Liver (tissue), 9 donors: Measurements from ENCODE around the gene DHCR7. TPM values are rescaled to one million over a fixed set of nuclear protein-coding genes. Genes with fewer than 3 reads are reported as not detected.

ENCODE experiments used
- DNase-seq: peaks from one replicate; pipeline ENCODE4 v3.0.0-alpha.2; 2017; ENCODE audit warnings: low spot score
- H3K27ac ChIP-seq, 2 donors: one replicate each; pipeline ENCODE4 v1.7.0; 2013; ENCODE audit warnings: inconsistent platforms in 2 of 2, low read length in 2 of 2, control low read depth in 1 of 2, low read depth in 1 of 2, mild to moderate bottlenecking in 1 of 2
- H3K27me3 ChIP-seq, 4 donors: one replicate each; pipeline versions ENCODE4 v1.6.1 to v1.7.0; 2013; ENCODE audit warnings: low read length in 3 of 4, inconsistent platforms in 1 of 4, mild to moderate bottlenecking in 1 of 4, moderate library complexity in 1 of 4; ENCODE audit not compliant: control insufficient read depth in 4 of 4, insufficient read depth in 4 of 4
- H3K36me3 ChIP-seq, 4 donors: one replicate each; pipeline versions ENCODE4 v1.6.1 to v1.7.0; 2013; ENCODE audit warnings: low read length in 3 of 4, mild to moderate bottlenecking in 3 of 4, low read depth in 1 of 4, moderate library complexity in 1 of 4; ENCODE audit not compliant: control insufficient read depth in 4 of 4, insufficient read depth in 3 of 4
- H3K4me1 ChIP-seq, 4 donors: one replicate each; pipeline versions ENCODE4 v1.6.1 to v1.7.0; 2013; ENCODE audit warnings: low read length in 3 of 4, mild to moderate bottlenecking in 3 of 4, moderate library complexity in 1 of 4; ENCODE audit not compliant: control insufficient read depth in 4 of 4, insufficient read depth in 4 of 4
- H3K4me3 ChIP-seq, 3 donors: one replicate each; pipeline versions ENCODE4 v1.6.1 to v1.7.0; 2013; ENCODE audit warnings: low read length in 3 of 3, control low read depth in 1 of 3, low read depth in 1 of 3, mild to moderate bottlenecking in 1 of 3
- H3K9ac ChIP-seq, 2 donors: one replicate each; pipeline ENCODE4 v1.7.0; 2013; ENCODE audit warnings: low read length in 2 of 2, mild to moderate bottlenecking in 2 of 2, moderate library complexity in 2 of 2, control low read depth in 1 of 2, low read depth in 1 of 2
- H3K9me3 ChIP-seq, 4 donors: one replicate each; pipeline versions ENCODE4 v1.6.1 to v1.7.0; 2013; ENCODE audit warnings: low read length in 3 of 4; ENCODE audit not compliant: control insufficient read depth in 4 of 4
- EGR1 ChIP-seq, 2 donors: IDR thresholded peaks; 2 replicates each; pipeline ENCODE4 v1.6.1; 2016 to 2018; ENCODE audit warnings: antibody characterized with exemption in 2 of 2, low read depth in 2 of 2
- FOXA2 ChIP-seq: IDR thresholded peaks from 2 replicates; pipeline ENCODE4 v1.6.1; 2016; ENCODE audit warnings: antibody characterized with exemption
- GABPA ChIP-seq, 2 donors: IDR thresholded peaks in 1 of 2; conservative IDR thresholded peaks in 1 of 2; 2 replicates each; pipeline ENCODE4 v1.6.1; 2016; ENCODE audit warnings: antibody characterized with exemption in 2 of 2, mild to moderate bottlenecking in 1 of 2, moderate library complexity in 1 of 2
- JUND ChIP-seq, 2 donors: IDR thresholded peaks; 2 replicates each; pipeline ENCODE4 v1.6.1; 2016; ENCODE audit warnings: antibody characterized with exemption in 2 of 2
- NR2F2 ChIP-seq: IDR thresholded peaks from 2 replicates; pipeline ENCODE4 v1.6.1; 2016; ENCODE audit warnings: antibody characterized with exemption
- RAD21 ChIP-seq, 2 donors: IDR thresholded peaks; 2 replicates each; pipeline ENCODE4 v1.6.1; 2016; ENCODE audit warnings: antibody characterized with exemption in 2 of 2, mild to moderate bottlenecking in 2 of 2
- RXRA ChIP-seq, 2 donors: IDR thresholded peaks; 2 replicates each; pipeline ENCODE4 v1.6.1; 2017 to 2018; ENCODE audit warnings: antibody characterized with exemption in 2 of 2, mild to moderate bottlenecking in 1 of 2
- SP1 ChIP-seq: IDR thresholded peaks from 2 replicates; pipeline ENCODE4 v1.6.1; 2018; ENCODE audit warnings: antibody characterized with exemption, mild to moderate bottlenecking
- TAF1 ChIP-seq: conservative IDR thresholded peaks from 2 replicates; pipeline ENCODE4 v1.6.1; 2016; ENCODE audit warnings: antibody characterized with exemption, mild to moderate bottlenecking
- WGBS: extraction: QIAGEN DNeasy Blood & Tissue Kit; methylation state at CpG from one replicate; pipeline ENCODE4 v1.1.7; 2013; 5-methylcytosine and 5-hydroxymethylcytosine counted together
- polyA plus RNA-seq, 2 donors: library from polyadenylated mRNA; stranded (reverse) in 1 of 2; unstranded in 1 of 2; fragments of 200-250 nt in 1 of 2; fragments of >200 nt in 1 of 2; fragmentation: Nextera tagmentation in 1 of 2; extraction: Ambion mirVana in 1 of 2; gene quantifications; one replicate each; pipeline versions ENCODE4 v1.2.1 to v1.2.3, GENCODE V29; 2013 to 2015
- total RNA-seq, 2 donors: library from RNA; depleted of rRNA; stranded (reverse); fragments of >200 nt; gene quantifications; one replicate each; pipeline ENCODE4 v1.2.3, GENCODE V29; 2014
- TF ChIP-seq, protein P1 (sequence below): IDR thresholded peaks from 2 replicates; pipeline ENCODE4 v1.6.1; 2016; ENCODE audit warnings: antibody characterized with exemption
- TF ChIP-seq, protein P2 (sequence below): fragments of 150-350 bp; IDR thresholded peaks from 2 replicates; pipeline ENCODE4 v1.5.1; 2017; ENCODE audit warnings: improper control_type of control experiment, low read depth, low read length; ENCODE audit not compliant: missing input control
- TF ChIP-seq, protein P3 (sequence below): IDR thresholded peaks from 2 replicates; pipeline ENCODE4 v1.6.1; 2016; ENCODE audit warnings: antibody characterized with exemption
- TF ChIP-seq, protein P4 (sequence below): IDR thresholded peaks from 2 replicates; pipeline ENCODE4 v1.6.1; 2016; ENCODE audit warnings: antibody characterized with exemption, mild to moderate bottlenecking
- TF ChIP-seq, protein P5 (sequence below): IDR thresholded peaks from 2 replicates; pipeline ENCODE4 v1.6.1; 2016; ENCODE audit warnings: antibody characterized with exemption
- donor health status: healthy.
- donor health status: healthy.
- donor health status: healthy.
- donor health status: healthy.
- donor health status: healthy.

Gene DHCR7
- total and polyA plus RNA-seq, 4 donors, result 56.9 to 224 (median 172) TPM

DNA sequence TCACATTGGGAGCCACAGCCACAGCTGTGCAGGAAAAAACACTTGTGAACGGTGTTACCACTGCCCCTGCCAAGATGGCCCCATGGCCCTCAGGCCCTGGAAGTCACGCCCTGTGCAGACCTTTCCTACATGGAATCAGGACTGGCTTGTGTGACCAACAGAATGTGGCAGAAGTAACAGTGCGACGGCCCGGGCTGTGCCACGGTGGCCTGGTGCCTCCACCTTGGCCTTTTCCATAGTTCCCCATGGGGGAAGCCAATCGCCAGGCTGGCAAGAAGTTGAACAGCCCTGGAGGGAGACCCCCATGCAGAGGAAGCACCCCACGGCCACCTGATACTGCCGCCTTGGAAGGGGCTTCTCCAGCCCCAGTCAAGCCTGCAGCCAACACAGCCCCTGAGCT is 48.0 kb downstream of the DHCR7 start (continued):
- TF ChIP-seq, protein P1, sequence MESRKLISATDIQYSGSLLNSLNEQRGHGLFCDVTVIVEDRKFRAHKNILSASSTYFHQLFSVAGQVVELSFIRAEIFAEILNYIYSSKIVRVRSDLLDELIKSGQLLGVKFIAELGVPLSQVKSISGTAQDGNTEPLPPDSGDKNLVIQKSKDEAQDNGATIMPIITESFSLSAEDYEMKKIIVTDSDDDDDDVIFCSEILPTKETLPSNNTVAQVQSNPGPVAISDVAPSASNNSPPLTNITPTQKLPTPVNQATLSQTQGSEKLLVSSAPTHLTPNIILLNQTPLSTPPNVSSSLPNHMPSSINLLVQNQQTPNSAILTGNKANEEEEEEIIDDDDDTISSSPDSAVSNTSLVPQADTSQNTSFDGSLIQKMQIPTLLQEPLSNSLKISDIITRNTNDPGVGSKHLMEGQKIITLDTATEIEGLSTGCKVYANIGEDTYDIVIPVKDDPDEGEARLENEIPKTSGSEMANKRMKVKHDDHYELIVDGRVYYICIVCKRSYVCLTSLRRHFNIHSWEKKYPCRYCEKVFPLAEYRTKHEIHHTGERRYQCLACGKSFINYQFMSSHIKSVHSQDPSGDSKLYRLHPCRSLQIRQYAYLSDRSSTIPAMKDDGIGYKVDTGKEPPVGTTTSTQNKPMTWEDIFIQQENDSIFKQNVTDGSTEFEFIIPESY, result no peak

DNA sequence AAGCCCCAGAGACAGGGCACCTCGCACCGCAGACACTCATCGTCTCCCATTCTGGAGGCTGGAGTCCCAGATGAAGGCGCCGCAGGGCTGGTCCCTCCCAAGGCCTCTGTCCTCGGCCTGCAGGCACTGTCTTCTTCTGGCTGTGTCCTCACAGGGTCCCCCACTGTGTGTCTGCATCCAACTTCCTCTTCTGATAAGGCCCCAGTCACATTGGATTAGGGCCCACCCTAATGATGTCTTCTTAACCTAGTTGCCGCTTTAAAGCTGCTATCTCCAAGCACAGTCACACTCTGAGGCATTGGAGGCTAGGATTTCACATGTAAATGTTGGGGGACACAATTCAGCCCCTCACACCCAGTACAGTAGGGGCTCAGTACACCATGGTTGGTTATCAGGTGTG is 48.9 kb downstream of the DHCR7 start:
- TF ChIP-seq, protein P2, sequence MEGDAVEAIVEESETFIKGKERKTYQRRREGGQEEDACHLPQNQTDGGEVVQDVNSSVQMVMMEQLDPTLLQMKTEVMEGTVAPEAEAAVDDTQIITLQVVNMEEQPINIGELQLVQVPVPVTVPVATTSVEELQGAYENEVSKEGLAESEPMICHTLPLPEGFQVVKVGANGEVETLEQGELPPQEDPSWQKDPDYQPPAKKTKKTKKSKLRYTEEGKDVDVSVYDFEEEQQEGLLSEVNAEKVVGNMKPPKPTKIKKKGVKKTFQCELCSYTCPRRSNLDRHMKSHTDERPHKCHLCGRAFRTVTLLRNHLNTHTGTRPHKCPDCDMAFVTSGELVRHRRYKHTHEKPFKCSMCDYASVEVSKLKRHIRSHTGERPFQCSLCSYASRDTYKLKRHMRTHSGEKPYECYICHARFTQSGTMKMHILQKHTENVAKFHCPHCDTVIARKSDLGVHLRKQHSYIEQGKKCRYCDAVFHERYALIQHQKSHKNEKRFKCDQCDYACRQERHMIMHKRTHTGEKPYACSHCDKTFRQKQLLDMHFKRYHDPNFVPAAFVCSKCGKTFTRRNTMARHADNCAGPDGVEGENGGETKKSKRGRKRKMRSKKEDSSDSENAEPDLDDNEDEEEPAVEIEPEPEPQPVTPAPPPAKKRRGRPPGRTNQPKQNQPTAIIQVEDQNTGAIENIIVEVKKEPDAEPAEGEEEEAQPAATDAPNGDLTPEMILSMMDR, result no peak
- TF ChIP-seq FOXA2 (no peak), RXRA (IDR thresholded peaks at IDR 0.05) (no peak), SP1 (no peak), JUND (IDR thresholded peaks at IDR 0.05) (no peak), RAD21 (IDR thresholded peaks at IDR 0.05) (no peak), GABPA (IDR thresholded peaks at IDR 0.05 in 1 of 2, conservative IDR thresholded peaks at IDR 0.05 in 1 of 2) (no peak), TAF1 (no peak), EGR1 (IDR thresholded peaks at IDR 0.05; ENCODE audit: low read depth in 2 of 2) (no peak), NR2F2 (no peak)
- TF ChIP-seq, protein P3, sequence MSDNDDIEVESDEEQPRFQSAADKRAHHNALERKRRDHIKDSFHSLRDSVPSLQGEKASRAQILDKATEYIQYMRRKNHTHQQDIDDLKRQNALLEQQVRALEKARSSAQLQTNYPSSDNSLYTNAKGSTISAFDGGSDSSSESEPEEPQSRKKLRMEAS, result no peak
- TF ChIP-seq, protein P4, sequence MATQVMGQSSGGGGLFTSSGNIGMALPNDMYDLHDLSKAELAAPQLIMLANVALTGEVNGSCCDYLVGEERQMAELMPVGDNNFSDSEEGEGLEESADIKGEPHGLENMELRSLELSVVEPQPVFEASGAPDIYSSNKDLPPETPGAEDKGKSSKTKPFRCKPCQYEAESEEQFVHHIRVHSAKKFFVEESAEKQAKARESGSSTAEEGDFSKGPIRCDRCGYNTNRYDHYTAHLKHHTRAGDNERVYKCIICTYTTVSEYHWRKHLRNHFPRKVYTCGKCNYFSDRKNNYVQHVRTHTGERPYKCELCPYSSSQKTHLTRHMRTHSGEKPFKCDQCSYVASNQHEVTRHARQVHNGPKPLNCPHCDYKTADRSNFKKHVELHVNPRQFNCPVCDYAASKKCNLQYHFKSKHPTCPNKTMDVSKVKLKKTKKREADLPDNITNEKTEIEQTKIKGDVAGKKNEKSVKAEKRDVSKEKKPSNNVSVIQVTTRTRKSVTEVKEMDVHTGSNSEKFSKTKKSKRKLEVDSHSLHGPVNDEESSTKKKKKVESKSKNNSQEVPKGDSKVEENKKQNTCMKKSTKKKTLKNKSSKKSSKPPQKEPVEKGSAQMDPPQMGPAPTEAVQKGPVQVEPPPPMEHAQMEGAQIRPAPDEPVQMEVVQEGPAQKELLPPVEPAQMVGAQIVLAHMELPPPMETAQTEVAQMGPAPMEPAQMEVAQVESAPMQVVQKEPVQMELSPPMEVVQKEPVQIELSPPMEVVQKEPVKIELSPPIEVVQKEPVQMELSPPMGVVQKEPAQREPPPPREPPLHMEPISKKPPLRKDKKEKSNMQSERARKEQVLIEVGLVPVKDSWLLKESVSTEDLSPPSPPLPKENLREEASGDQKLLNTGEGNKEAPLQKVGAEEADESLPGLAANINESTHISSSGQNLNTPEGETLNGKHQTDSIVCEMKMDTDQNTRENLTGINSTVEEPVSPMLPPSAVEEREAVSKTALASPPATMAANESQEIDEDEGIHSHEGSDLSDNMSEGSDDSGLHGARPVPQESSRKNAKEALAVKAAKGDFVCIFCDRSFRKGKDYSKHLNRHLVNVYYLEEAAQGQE, result no peak
- TF ChIP-seq, protein P1, result no peak
- TF ChIP-seq, protein P5, sequence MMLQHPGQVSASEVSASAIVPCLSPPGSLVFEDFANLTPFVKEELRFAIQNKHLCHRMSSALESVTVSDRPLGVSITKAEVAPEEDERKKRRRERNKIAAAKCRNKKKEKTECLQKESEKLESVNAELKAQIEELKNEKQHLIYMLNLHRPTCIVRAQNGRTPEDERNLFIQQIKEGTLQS, result no peak
- Histone ChIP-seq H3K36me3 (no peaks in the 10 kb centered on the region), H3K27me3 (no peaks in the 10 kb centered on the region), H3K9me3 (no peaks in the 10 kb centered on the region), H3K4me1 (no peaks in the 10 kb centered on the region), H3K27ac (no peak overlapping the region), H3K4me3 (no peak overlapping the region), H3K9ac (no peak overlapping the region)
- DNase-seq, result no peak
- 88% methylated on average over 7 of the region's 7 CpGs for WGBS
